Measurements from ENCODE around the gene TGFBR3.

TGFBR3 gene

DNA sequence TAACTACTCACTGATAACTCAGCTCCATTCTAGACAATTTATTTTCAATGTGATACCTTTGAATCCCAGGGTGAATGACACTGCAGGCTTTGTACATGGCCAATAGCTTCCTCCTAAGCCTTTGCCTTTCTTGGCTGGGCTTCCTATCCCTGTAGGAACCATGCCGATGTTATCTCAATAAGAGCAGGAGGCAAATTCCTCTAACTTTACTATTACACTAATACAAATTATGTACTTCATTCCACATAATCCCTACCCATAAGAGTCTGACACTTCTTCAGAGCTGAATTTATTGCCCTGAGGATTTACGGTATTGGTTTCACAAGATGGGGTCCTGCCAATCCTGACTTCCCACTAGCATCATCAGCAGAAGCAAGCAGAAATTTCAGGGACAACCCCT lies 14.0 kb downstream of the TGFBR3 start:
- H3K23ac ChIP-seq (ENCODE audit: low read length) = no peak overlapping the region
- H4K8ac ChIP-seq (ENCODE audit: low read depth, low read length) = no peak overlapping the region
- H2AFZ ChIP-seq (ENCODE audit: insufficient read depth, low read length, poor library complexity) = no peak overlapping the region
- H3K4me2 ChIP-seq (ENCODE audit: low read length) = no peak overlapping the region
- H3K4me1 ChIP-seq (ENCODE audit: control insufficient read depth in 1 of 2, insufficient read depth in 2 of 2, low read length in 2 of 2) = peaks cover 0 to 3% of the 10 kb centered on the region in 2 experiments
- no peak overlapping the region for H2AK5ac ChIP-seq (ENCODE audit: low read length)
- no peak overlapping the region for H2BK12ac ChIP-seq (ENCODE audit: low read length)
- H3K4me3 ChIP-seq (ENCODE audit: low read depth, low read length) = no peak overlapping the region
- no peak overlapping the region for H2BK5ac ChIP-seq (ENCODE audit: low read depth, low read length, poor library complexity)
- no peaks in the 10 kb centered on the region for H3K79me1 ChIP-seq (ENCODE audit: low read length)
- H4K91ac ChIP-seq (ENCODE audit: low read depth, low read length) = no peak overlapping the region
- H3K36me3 ChIP-seq (ENCODE audit: control insufficient read depth in 1 of 2, insufficient read depth in 2 of 2, low read length in 2 of 2) = no peaks in the 10 kb centered on the region
- H3K27ac ChIP-seq (ENCODE audit: low read depth, low read length) = no peak overlapping the region
- no peak overlapping the region for H3K4ac ChIP-seq (ENCODE audit: low read depth, low read length)
- DNase-seq = peak in 1 of 2 donors; percentile 59
- H3K14ac ChIP-seq (ENCODE audit: low read length) = no peak overlapping the region
- no CpG with 5 or more reads among the region's 2 CpGs for WGBS (ENCODE audit: extremely low coverage, insufficient coverage, insufficient read length)
- H4K12ac ChIP-seq (ENCODE audit: low read depth, low read length) = no peak overlapping the region
- no peak overlapping the region for H3K9ac ChIP-seq (ENCODE audit: low read length)
- H2BK120ac ChIP-seq (ENCODE audit: insufficient read depth, low read length, poor library complexity) = no peak overlapping the region
- no peaks in the 10 kb centered on the region for H3K27me3 ChIP-seq (ENCODE audit: insufficient read depth, low read length)
- H3K79me2 ChIP-seq (ENCODE audit: control insufficient read depth, insufficient read depth, low read length, poor library complexity) = no peaks in the 10 kb centered on the region
- no peaks in the 10 kb centered on the region for H3K9me3 ChIP-seq (ENCODE audit: insufficient read depth, low read depth, low read length)
- H3K18ac ChIP-seq (ENCODE audit: low read length) = no peak overlapping the region

DNA sequence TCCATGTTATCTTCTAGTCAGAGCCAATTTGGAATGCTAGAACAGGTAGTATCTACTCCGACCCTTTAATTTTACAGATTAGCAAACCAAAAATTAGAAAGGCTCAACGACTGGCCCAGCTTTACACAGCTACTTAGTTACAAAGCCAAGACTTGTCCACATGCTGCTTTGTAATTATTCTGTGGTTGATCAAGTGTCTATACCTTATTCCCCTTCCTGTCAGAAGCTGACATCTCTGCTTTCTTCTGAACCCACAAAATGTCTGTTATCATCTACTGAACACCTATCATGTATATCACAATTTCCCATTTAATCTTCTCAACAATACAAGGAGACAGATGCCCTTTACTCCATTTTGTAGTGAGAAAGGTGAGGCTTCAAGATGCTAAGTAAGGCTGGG lies 15.6 kb downstream of the TGFBR3 start:
- Histone ChIP-seq H3K4me3 (ENCODE audit: low read depth, low read length) (no peak overlapping the region), H2AK5ac (ENCODE audit: low read length) (no peak overlapping the region), H3K4me1 (ENCODE audit: control insufficient read depth in 1 of 2, insufficient read depth in 2 of 2, low read length in 2 of 2) (peaks cover 0 to 3% of the 10 kb centered on the region in 2 experiments), H3K9ac (ENCODE audit: low read length) (no peak overlapping the region), H4K8ac (ENCODE audit: low read depth, low read length) (no peak overlapping the region), H3K23ac (ENCODE audit: low read length) (no peak overlapping the region), H2BK120ac (ENCODE audit: insufficient read depth, low read length, poor library complexity) (no peak overlapping the region), H3K79me1 (ENCODE audit: low read length) (no peaks in the 10 kb centered on the region), H4K12ac (ENCODE audit: low read depth, low read length) (no peak overlapping the region), H3K4ac (ENCODE audit: low read depth, low read length) (no peak overlapping the region), H3K27ac (ENCODE audit: low read depth, low read length) (no peak overlapping the region), H3K4me2 (ENCODE audit: low read length) (no peak overlapping the region), H3K18ac (ENCODE audit: low read length) (no peak overlapping the region), H3K36me3 (ENCODE audit: control insufficient read depth in 1 of 2, insufficient read depth in 2 of 2, low read length in 2 of 2) (no peaks in the 10 kb centered on the region), H3K14ac (ENCODE audit: low read length) (no peak overlapping the region), H3K27me3 (ENCODE audit: insufficient read depth, low read length) (no peaks in the 10 kb centered on the region), H4K91ac (ENCODE audit: low read depth, low read length) (no peak overlapping the region), H2AFZ (ENCODE audit: insufficient read depth, low read length, poor library complexity) (no peak overlapping the region), H2BK12ac (ENCODE audit: low read length) (no peak overlapping the region), H2BK5ac (ENCODE audit: low read depth, low read length, poor library complexity) (no peak overlapping the region), H3K79me2 (ENCODE audit: control insufficient read depth, insufficient read depth, low read length, poor library complexity) (no peaks in the 10 kb centered on the region), H3K9me3 (ENCODE audit: insufficient read depth, low read depth, low read length) (no peaks in the 10 kb centered on the region)
- WGBS (ENCODE audit: extremely low coverage, insufficient coverage, insufficient read length) = no CpG with 5 or more reads among the region's 2 CpGs
- DNase-seq = no peak

DNA sequence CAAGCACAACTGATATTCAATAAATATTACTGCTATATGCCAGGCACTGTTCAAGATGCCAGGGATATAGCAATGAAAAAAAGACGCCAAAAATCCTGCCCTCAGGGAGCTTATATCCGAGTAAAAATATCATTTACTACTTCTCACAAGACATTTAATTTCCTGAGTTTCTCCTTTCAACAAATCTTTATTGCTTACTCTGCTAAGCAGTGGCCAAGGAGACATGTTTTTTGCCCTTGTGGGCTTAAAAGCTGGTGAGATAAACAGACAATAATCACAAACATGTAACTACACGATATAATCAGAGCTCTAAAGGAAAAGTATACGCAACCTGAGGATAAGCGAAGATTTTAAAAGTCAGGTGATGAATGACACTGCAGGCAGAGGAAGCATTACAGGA lies 19.5 kb downstream of the TGFBR3 start:
- Histone ChIP-seq H4K12ac (ENCODE audit: low read depth, low read length) (no peak overlapping the region), H3K14ac (ENCODE audit: low read length) (no peak overlapping the region), H3K36me3 (ENCODE audit: control insufficient read depth in 1 of 2, insufficient read depth in 2 of 2, low read length in 2 of 2) (no peaks in the 10 kb centered on the region), H3K4me1 (ENCODE audit: control insufficient read depth in 1 of 2, insufficient read depth in 2 of 2, low read length in 2 of 2) (no peaks in the 10 kb centered on the region), H3K23ac (ENCODE audit: low read length) (no peak overlapping the region), H3K4me3 (ENCODE audit: low read depth, low read length) (no peak overlapping the region), H3K79me1 (ENCODE audit: low read length) (no peaks in the 10 kb centered on the region), H3K4ac (ENCODE audit: low read depth, low read length) (no peak overlapping the region), H3K79me2 (ENCODE audit: control insufficient read depth, insufficient read depth, low read length, poor library complexity) (no peaks in the 10 kb centered on the region), H3K4me2 (ENCODE audit: low read length) (no peak overlapping the region), H2BK5ac (ENCODE audit: low read depth, low read length, poor library complexity) (no peak overlapping the region), H2AK5ac (ENCODE audit: low read length) (no peak overlapping the region), H3K9me3 (ENCODE audit: insufficient read depth, low read depth, low read length) (no peaks in the 10 kb centered on the region), H3K9ac (ENCODE audit: low read length) (no peak overlapping the region), H2AFZ (ENCODE audit: insufficient read depth, low read length, poor library complexity) (no peak overlapping the region), H2BK12ac (ENCODE audit: low read length) (no peak overlapping the region), H4K8ac (ENCODE audit: low read depth, low read length) (no peak overlapping the region), H4K91ac (ENCODE audit: low read depth, low read length) (no peak overlapping the region), H3K27me3 (ENCODE audit: insufficient read depth, low read length) (no peaks in the 10 kb centered on the region), H3K18ac (ENCODE audit: low read length) (no peak overlapping the region), H2BK120ac (ENCODE audit: insufficient read depth, low read length, poor library complexity) (no peak overlapping the region), H3K27ac (ENCODE audit: low read depth, low read length) (no peak overlapping the region)
- no CpG with 5 or more reads among the region's 5 CpGs for WGBS (ENCODE audit: extremely low coverage, insufficient coverage, insufficient read length)
- peak in 1 of 2 donors; percentile 47 for DNase-seq

DNA sequence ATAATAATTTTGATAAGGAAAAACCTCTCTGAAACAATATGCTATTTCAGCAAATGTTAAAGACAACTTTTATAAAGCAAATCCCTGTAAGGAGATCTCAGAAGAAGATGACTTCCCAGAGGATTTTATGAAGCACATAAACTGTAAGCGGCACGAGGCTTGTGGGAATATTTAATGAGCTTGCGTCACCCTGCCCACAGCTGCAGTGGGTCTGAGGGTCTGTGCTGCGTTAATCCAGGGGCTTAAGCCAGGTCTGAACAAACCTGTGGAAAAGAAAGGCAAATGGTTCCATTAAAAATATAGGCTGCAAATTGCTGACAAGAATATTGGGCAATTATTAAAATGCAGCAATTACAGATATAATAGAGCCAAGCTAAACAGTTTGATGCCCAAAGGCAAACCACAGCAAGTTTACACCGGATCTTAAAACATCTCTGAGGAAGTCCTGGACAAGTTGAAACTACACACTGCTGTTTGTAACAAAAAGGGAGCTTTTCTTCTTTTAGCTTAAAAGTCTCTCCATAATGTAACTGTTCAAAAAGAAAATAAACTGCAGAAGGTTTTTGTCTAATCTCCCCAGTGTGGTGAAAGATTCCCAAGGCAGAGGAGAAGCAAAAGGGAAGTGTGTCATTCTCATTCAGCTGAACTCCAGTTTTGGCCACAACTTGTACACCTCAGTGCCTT lies 21.8 kb downstream of the TGFBR3 start:
- WGBS (ENCODE audit: extremely low coverage, insufficient coverage, insufficient read length) = no CpG with 5 or more reads among the region's 5 CpGs
- Histone ChIP-seq H3K9me3 (ENCODE audit: insufficient read depth, low read depth, low read length) (no peaks in the 10 kb centered on the region), H3K9ac (ENCODE audit: low read length) (no peak overlapping the region), H2AK5ac (ENCODE audit: low read length) (no peak overlapping the region), H3K4me2 (ENCODE audit: low read length) (no peak overlapping the region), H4K8ac (ENCODE audit: low read depth, low read length) (no peak overlapping the region), H2BK12ac (ENCODE audit: low read length) (no peak overlapping the region), H3K27ac (ENCODE audit: low read depth, low read length) (no peak overlapping the region), H3K18ac (ENCODE audit: low read length) (no peak overlapping the region), H3K4me3 (ENCODE audit: low read depth, low read length) (no peak overlapping the region), H3K36me3 (ENCODE audit: control insufficient read depth in 1 of 2, insufficient read depth in 2 of 2, low read length in 2 of 2) (no peaks in the 10 kb centered on the region), H3K4me1 (ENCODE audit: control insufficient read depth in 1 of 2, insufficient read depth in 2 of 2, low read length in 2 of 2) (no peaks in the 10 kb centered on the region), H2AFZ (ENCODE audit: insufficient read depth, low read length, poor library complexity) (no peak overlapping the region), H3K14ac (ENCODE audit: low read length) (no peak overlapping the region), H3K4ac (ENCODE audit: low read depth, low read length) (no peak overlapping the region), H3K23ac (ENCODE audit: low read length) (no peak overlapping the region), H3K79me1 (ENCODE audit: low read length) (no peaks in the 10 kb centered on the region), H4K12ac (ENCODE audit: low read depth, low read length) (no peak overlapping the region), H2BK120ac (ENCODE audit: insufficient read depth, low read length, poor library complexity) (no peak overlapping the region), H4K91ac (ENCODE audit: low read depth, low read length) (no peak overlapping the region), H2BK5ac (ENCODE audit: low read depth, low read length, poor library complexity) (no peak overlapping the region), H3K79me2 (ENCODE audit: control insufficient read depth, insufficient read depth, low read length, poor library complexity) (no peaks in the 10 kb centered on the region), H3K27me3 (ENCODE audit: insufficient read depth, low read length) (no peaks in the 10 kb centered on the region)
- DNase-seq = no peak

Measured in trophoblast cell (in vitro differentiated cells and primary cell).